ENCODE results near the gene OTOG.

Gene OTOG

GRCh38 chr11:17658211-17658610 lies 111.2 kb downstream of the OTOG start:
- Histone ChIP-seq H3K27ac (replicated peaks) (no peak overlapping the region), H3K27me3 (ENCODE audit: insufficient read depth, poor library complexity, severe bottlenecking) (peaks cover 2% of the 10 kb centered on the region), H3K4me3 (replicated peaks; ENCODE audit: insufficient read depth, low read length) (no peak overlapping the region)
- DNase-seq (ENCODE audit: low read depth in 1 of 2, low spot score in 1 of 2), result no peak
- TF ChIP-seq CTCF (IDR thresholded peaks at IDR 0.05; ENCODE audit: insufficient read depth, low read length) (no peak), SPI1 (IDR thresholded peaks at IDR 0.05; ENCODE audit: borderline replicate concordance, low read depth) (no peak), GABPA (IDR thresholded peaks at IDR 0.05; ENCODE audit: low read depth) (no peak), POLR2AphosphoS5 (IDR thresholded peaks at IDR 0.05; ENCODE audit: low read depth) (no peak)
- TF ChIP-seq, protein P1, sequence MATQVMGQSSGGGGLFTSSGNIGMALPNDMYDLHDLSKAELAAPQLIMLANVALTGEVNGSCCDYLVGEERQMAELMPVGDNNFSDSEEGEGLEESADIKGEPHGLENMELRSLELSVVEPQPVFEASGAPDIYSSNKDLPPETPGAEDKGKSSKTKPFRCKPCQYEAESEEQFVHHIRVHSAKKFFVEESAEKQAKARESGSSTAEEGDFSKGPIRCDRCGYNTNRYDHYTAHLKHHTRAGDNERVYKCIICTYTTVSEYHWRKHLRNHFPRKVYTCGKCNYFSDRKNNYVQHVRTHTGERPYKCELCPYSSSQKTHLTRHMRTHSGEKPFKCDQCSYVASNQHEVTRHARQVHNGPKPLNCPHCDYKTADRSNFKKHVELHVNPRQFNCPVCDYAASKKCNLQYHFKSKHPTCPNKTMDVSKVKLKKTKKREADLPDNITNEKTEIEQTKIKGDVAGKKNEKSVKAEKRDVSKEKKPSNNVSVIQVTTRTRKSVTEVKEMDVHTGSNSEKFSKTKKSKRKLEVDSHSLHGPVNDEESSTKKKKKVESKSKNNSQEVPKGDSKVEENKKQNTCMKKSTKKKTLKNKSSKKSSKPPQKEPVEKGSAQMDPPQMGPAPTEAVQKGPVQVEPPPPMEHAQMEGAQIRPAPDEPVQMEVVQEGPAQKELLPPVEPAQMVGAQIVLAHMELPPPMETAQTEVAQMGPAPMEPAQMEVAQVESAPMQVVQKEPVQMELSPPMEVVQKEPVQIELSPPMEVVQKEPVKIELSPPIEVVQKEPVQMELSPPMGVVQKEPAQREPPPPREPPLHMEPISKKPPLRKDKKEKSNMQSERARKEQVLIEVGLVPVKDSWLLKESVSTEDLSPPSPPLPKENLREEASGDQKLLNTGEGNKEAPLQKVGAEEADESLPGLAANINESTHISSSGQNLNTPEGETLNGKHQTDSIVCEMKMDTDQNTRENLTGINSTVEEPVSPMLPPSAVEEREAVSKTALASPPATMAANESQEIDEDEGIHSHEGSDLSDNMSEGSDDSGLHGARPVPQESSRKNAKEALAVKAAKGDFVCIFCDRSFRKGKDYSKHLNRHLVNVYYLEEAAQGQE (IDR thresholded peaks at IDR 0.05; ENCODE audit: insufficient replicate concordance, low read depth), result no peak

DNA sequence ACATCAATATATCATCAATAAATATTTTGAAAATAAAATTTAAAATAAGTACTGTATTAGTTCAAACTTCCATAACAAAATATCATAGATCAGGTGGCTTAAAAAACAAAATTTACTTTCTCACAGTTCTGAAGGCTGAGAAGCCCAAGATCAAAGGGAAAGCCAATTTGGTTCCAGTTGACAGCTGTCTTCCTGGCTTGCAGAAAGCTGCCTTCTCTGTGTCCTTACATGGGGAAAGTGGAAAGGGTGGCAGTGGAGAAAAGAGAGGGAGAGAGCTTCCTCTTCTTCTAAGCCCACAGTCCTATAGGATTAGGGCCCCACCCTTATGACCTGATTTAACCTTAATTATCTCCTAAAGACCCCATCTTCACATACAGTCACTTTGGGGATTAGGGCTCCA lies 121.1 kb downstream of the OTOG start:
- DNase-seq (ENCODE audit: low read depth in 1 of 2, low spot score in 1 of 2), result no peak
- no peak overlapping the region for H3K4me3 ChIP-seq (replicated peaks; ENCODE audit: insufficient read depth, low read length)
- TF ChIP-seq SPI1 (IDR thresholded peaks at IDR 0.05; ENCODE audit: borderline replicate concordance, low read depth) (no peak), POLR2AphosphoS5 (IDR thresholded peaks at IDR 0.05; ENCODE audit: low read depth) (no peak), CTCF (IDR thresholded peaks at IDR 0.05; ENCODE audit: insufficient read depth, low read length) (no peak), GABPA (IDR thresholded peaks at IDR 0.05; ENCODE audit: low read depth) (no peak)
- TF ChIP-seq, protein P1 (IDR thresholded peaks at IDR 0.05; ENCODE audit: insufficient replicate concordance, low read depth), result no peak
- H3K27ac ChIP-seq (replicated peaks), result no peak overlapping the region
- peaks cover 3% of the 10 kb centered on the region for H3K27me3 ChIP-seq (ENCODE audit: insufficient read depth, poor library complexity, severe bottlenecking)

- TF ChIP-seq GABPA (IDR thresholded peaks at IDR 0.05; ENCODE audit: low read depth), result no peak
- no peak for TF ChIP-seq SPI1 (IDR thresholded peaks at IDR 0.05; ENCODE audit: borderline replicate concordance, low read depth)
- no peak for TF ChIP-seq CTCF (IDR thresholded peaks at IDR 0.05; ENCODE audit: insufficient read depth, low read length)
- TF ChIP-seq, protein P1 (IDR thresholded peaks at IDR 0.05; ENCODE audit: insufficient replicate concordance, low read depth), result no peak
- TF ChIP-seq POLR2AphosphoS5 (IDR thresholded peaks at IDR 0.05; ENCODE audit: low read depth), result no peak
- peaks cover 3% of the 10 kb centered on the region for H3K27me3 ChIP-seq (ENCODE audit: insufficient read depth, poor library complexity, severe bottlenecking)
- no peak for DNase-seq (ENCODE audit: low read depth in 1 of 2, low spot score in 1 of 2)
- no peak overlapping the region for H3K27ac ChIP-seq (replicated peaks)
- no peak overlapping the region for H3K4me3 ChIP-seq (replicated peaks; ENCODE audit: insufficient read depth, low read length)
Measured at GRCh38 chr11:17672469-17672868, 125.4 kb downstream of the OTOG start.

All from HL-60 (cell line).